Chondrocyte (in vitro differentiated cells): ENCODE measurements around the gene PKN3. TPM values are rescaled to one million over a fixed set of nuclear protein-coding genes. Genes with fewer than 3 reads are reported as not detected.

Source experiments
- DNase-seq: peaks from one replicate; pipeline ENCODE4 v3.0.0; 2021; ENCODE audit warnings: mixed read lengths, low spot score
- H3K27ac Mint-ChIP-seq: one replicate; pipeline ENCODE4 v1.8.0; 2021; ENCODE audit warnings: mild to moderate bottlenecking, moderate library complexity, mixed read lengths; ENCODE audit not compliant: unreplicated experiment
- H3K27me3 Mint-ChIP-seq: 2 replicates; pipeline ENCODE4 v1.8.0; 2021; ENCODE audit warnings: low read depth, mixed read lengths
- H3K36me3 Mint-ChIP-seq: 2 replicates; pipeline ENCODE4 v1.8.0; 2021; ENCODE audit warnings: low read depth, mixed read lengths
- H3K4me1 Mint-ChIP-seq: 2 replicates; pipeline ENCODE4 v1.8.0; 2021; ENCODE audit warnings: low read depth, mild to moderate bottlenecking, mixed read lengths
- H3K4me3 Mint-ChIP-seq: one replicate; pipeline ENCODE4 v1.8.0; 2021; ENCODE audit warnings: mild to moderate bottlenecking, moderate library complexity, mixed read lengths; ENCODE audit not compliant: unreplicated experiment
- H3K9me3 Mint-ChIP-seq: 2 replicates; pipeline ENCODE4 v1.8.0; 2021; ENCODE audit warnings: low read depth, mixed read lengths
- long read RNA-seq: library from polyadenylated mRNA; stranded (forward); transcript quantifications from one replicate; pipeline ENCODE4 v2.0.0, GENCODE V29; 2021
- total RNA-seq: library from RNA; stranded (reverse); gene quantifications from 3 replicates; pipeline ENCODE4 v1.2.1, GENCODE V29; 2021
- TF ChIP-seq, protein P1 (sequence below): fragments of 200-600 bp; sonication (generic); IDR thresholded peaks from 2 replicates; pipeline ENCODE4 v1.5.0; 2021; ENCODE audit warnings: antibody characterized with exemption, mild to moderate bottlenecking, moderate library complexity

PKN3 gene
- 3.1 to 4.2 TPM (median 4.2 TPM) in 3 replicates for total RNA-seq
- long read RNA-seq, transcript PKN3-201 (22 exons, 3,375 nt): major isoform, 12 of 17 reads
- long read RNA-seq, partial matches to known transcripts: 1 of 17 reads
- long read RNA-seq, other reads (novel, unspliced or antisense): 4 of 17 reads

DNA sequence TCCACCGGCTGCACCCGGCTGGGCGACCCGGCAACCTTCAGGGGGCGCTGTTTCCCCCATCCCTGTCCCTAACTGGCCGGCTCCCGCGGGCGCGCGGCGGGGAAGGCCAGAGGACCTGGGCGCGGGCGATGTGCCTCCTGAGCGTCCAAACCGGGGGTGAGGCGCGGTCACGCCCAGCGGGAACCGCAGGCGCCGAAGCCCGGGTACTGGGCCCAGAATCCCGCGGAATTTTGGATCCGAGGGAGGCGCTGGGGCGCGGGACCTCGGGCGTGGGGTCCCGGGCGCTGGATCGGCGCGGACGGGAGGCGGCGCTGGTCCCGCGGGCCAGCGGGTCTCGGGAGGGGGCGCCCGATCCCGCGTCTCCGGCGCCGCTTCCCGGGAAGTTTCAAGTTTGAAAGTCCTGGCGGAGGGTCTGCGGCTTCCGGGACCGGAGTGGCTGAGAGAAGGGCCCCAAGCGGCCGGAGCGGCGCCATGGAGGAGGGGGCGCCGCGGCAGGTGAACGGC, at the start of gene PKN3:
PKN3 (plus strand) TSS at position 59 of the 504 bp plus-strand sequence; CDS start at position 472, 413 bp downstream.
- Mint-ChIP-seq H3K36me3 (no peaks in the 10 kb centered on the region), H3K4me3 (peak within 1 kb of the TSS; percentile 76), H3K27me3 (no peaks in the 10 kb centered on the region), H3K9me3 (no peaks in the 10 kb centered on the region), H3K4me1 (peaks cover 18% of the 10 kb centered on the region), H3K27ac (peak within 1 kb of the TSS; percentile 71)
- TF ChIP-seq, protein P1, sequence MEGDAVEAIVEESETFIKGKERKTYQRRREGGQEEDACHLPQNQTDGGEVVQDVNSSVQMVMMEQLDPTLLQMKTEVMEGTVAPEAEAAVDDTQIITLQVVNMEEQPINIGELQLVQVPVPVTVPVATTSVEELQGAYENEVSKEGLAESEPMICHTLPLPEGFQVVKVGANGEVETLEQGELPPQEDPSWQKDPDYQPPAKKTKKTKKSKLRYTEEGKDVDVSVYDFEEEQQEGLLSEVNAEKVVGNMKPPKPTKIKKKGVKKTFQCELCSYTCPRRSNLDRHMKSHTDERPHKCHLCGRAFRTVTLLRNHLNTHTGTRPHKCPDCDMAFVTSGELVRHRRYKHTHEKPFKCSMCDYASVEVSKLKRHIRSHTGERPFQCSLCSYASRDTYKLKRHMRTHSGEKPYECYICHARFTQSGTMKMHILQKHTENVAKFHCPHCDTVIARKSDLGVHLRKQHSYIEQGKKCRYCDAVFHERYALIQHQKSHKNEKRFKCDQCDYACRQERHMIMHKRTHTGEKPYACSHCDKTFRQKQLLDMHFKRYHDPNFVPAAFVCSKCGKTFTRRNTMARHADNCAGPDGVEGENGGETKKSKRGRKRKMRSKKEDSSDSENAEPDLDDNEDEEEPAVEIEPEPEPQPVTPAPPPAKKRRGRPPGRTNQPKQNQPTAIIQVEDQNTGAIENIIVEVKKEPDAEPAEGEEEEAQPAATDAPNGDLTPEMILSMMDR: peak; percentile 97
- peak; percentile 94 for DNase-seq

DNA sequence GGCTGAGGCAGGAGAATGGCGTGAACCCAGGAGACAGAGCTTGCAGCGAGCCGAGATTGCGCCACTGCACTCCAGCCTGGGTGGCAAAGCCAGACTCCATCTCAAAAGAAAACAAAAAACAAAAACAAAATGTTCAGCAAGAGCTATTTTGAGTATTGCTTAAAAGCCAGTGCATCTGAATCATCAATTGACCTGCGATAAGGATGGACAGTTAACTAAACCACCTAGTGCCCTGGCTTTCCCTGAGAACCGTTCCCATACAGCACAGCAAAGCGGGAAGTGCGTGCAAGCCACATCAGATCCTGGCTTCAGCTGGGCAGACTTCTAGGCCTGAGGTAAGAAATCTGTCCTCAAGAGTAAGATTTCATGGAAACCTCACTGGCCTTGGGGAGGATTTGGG, 48.4 kb upstream of the PKN3 start:
- Mint-ChIP-seq H3K36me3 (no peaks in the 10 kb centered on the region), H3K27ac (no peak overlapping the region), H3K4me1 (peaks cover 17% of the 10 kb centered on the region), H3K4me3 (no peak overlapping the region), H3K9me3 (no peaks in the 10 kb centered on the region), H3K27me3 (no peaks in the 10 kb centered on the region)
- TF ChIP-seq, protein P1: no peak
- DNase-seq: no peak

DNA sequence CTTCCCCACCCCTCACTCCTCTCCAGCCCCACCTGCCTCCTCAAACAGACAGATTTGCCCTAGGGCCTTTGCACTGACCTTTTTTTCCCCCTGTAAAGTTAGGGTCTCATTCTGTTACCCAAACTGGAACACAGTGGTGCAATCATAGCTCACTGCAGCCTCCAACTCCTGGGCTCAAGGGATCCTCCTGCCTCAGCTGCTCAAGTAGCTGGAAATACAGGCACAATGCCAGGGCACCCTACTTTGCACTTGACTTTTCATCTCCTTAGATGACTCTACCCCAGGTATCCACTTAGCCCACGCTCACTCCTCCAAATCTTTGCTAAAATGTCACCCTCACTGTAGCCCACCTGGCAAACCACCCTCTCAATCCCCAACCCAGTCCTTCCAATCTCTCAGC, 47.8 kb upstream of the PKN3 start:
- TF ChIP-seq, protein P1: no peak
- H3K4me1 Mint-ChIP-seq: peaks cover 14% of the 10 kb centered on the region
- no peak overlapping the region for H3K4me3 Mint-ChIP-seq
- H3K9me3 Mint-ChIP-seq: no peaks in the 10 kb centered on the region
- no peak for DNase-seq
- no peak overlapping the region for H3K27ac Mint-ChIP-seq
- no peaks in the 10 kb centered on the region for H3K36me3 Mint-ChIP-seq
- H3K27me3 Mint-ChIP-seq: no peaks in the 10 kb centered on the region

DNA sequence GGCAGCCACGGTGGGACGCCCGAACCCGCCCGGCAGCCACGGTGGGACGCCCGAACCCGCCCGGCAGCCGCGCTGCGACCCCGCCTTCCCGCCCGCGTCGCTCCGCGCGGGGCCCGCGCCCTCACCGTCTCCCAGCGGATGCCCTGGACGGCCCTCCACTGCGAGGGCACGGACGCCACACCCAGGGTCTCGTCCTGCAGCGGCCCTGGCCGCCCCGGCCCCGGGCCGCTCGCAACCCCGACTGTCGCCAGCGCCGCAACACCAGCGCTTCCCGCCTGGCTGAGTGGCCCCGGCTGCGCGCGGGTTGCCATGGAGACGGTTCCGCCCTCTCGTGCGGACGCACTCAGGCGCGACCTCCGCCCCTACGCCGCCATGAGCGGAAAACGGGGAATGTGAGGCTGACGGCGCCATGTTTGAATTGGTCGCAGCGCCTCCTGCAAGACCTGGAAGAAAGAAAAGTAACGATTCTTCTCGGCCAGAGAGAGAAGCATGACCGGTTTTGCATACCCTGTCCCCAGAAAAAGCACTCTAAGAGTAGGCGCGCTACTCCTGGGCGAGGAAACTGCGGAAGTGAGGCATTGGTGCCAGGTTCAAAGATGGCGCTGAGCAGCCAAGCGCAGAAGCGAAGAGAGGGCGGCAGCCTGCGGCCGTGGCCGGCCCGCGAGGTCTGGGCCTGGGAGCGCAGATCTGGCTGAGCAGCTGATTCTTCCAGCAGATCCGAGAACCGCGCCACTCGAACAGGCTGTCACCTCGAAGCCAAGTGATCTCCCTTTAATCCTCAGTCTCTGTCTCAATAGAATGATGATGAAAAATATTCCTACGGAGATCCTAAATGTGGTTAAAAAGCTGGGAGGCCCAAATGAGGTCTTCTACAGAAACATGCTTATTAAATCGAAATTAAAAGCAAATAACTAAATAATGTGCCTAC, 45.6 kb upstream of the PKN3 start, which contains the start of gene DYNC2I2:
DYNC2I2 (minus strand) TSS at position 432 of the 928 bp plus-strand sequence; CDS start at position 311, 121 bp downstream.
- H3K9me3 Mint-ChIP-seq: no peaks in the 10 kb centered on the region
- H3K4me1 Mint-ChIP-seq: peaks cover 14% of the 10 kb centered on the region
- peak within 1 kb of the TSS; percentile 87 for H3K4me3 Mint-ChIP-seq
- no peaks in the 10 kb centered on the region for H3K27me3 Mint-ChIP-seq
- TF ChIP-seq, protein P1: peak; percentile 7
- peak; percentile 98 for DNase-seq
- H3K27ac Mint-ChIP-seq: peak within 1 kb of the TSS; percentile 100
- H3K36me3 Mint-ChIP-seq: no peaks in the 10 kb centered on the region

DNA sequence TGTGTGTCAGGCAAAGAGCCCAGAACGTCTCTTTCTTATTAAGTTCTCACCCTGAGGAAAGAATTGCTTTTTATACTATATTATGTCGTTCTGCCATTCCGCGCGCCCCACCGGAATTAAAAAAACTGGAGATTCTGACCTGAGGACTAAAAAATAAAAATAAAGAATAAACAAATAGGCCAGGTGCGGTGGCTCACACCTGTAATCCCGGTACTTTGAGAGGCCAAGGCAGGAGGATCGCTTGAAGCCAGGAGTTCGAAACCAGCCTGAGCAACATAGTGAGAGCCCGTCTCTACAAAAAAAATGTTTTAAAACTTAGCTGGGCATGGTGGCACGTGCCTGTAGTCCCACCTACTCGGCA, 45.0 kb upstream of the PKN3 start:
- Mint-ChIP-seq H3K4me3 (peak overlapping the region; percentile 87), H3K27ac (peak overlapping the region; percentile 100), H3K9me3 (no peaks in the 10 kb centered on the region), H3K4me1 (peaks cover 14% of the 10 kb centered on the region), H3K36me3 (no peaks in the 10 kb centered on the region), H3K27me3 (no peaks in the 10 kb centered on the region)
- DNase-seq: no peak
- TF ChIP-seq, protein P1: no peak
